Embryonic facial prominence (tissue), 1 donor: ENCODE data around the gene OR2V2.
"Not testable (repeated sequence)": the region's sequence is repeated elsewhere in the genome, so short reads cannot be mapped to it uniquely, and the experiment has no call there.

Experiments
- DNase-seq: peaks from one replicate; pipeline ENCODE4 v3.0.0-alpha.2; 2016; ENCODE audit errors: extremely low spot score

The OR2V2 gene

GRCh38 chr5:181169459-181170236 lies 22.3 kb downstream of the OR2V2 start:
- not testable (repeated sequence) for DNase-seq

- no peak for DNase-seq
Observed at GRCh38 chr5:181170237-181170825, 22.9 kb downstream of the OR2V2 start.

- no peak for DNase-seq
Observed at GRCh38 chr5:181170996-181171395, 23.6 kb downstream of the OR2V2 start.

GRCh38 chr5:181171782-181172181 lies 24.4 kb downstream of the OR2V2 start:
- no peak for DNase-seq

- DNase-seq, result no peak
Observed at GRCh38 chr5:181173027-181173419, 25.6 kb downstream of the OR2V2 start.

- no peak for DNase-seq
Observed at GRCh38 chr5:181173420-181174342, 26.3 kb downstream of the OR2V2 start.

- DNase-seq, result no peak
Observed at GRCh38 chr5:181176254-181176952, 29.0 kb downstream of the OR2V2 start.

GRCh38 chr5:181177559-181177958 lies 30.2 kb downstream of the OR2V2 start:
- not testable (repeated sequence) for DNase-seq

GRCh38 chr5:181181650-181182565 lies 34.5 kb downstream of the OR2V2 start:
- no peak for DNase-seq

GRCh38 chr5:181182651-181183050 lies 35.3 kb downstream of the OR2V2 start:
- DNase-seq, result no peak

GRCh38 chr5:181184845-181185216 lies 37.4 kb downstream of the OR2V2 start:
- DNase-seq, result no peak

GRCh38 chr5:181185560-181185959 lies 38.2 kb downstream of the OR2V2 start:
- DNase-seq, result no peak

GRCh38 chr5:181186022-181186421 lies 38.6 kb downstream of the OR2V2 start:
- DNase-seq, result no peak

GRCh38 chr5:181186986-181187499 lies 39.7 kb downstream of the OR2V2 start:
- DNase-seq, result no peak

- no peak for DNase-seq
Observed at GRCh38 chr5:181187500-181188213, 40.3 kb downstream of the OR2V2 start.

GRCh38 chr5:181188700-181189362 lies 41.4 kb downstream of the OR2V2 start:
- DNase-seq, result no peak

GRCh38 chr5:181189363-181189961 lies 42.1 kb downstream of the OR2V2 start:
- DNase-seq, result no peak

- no peak for DNase-seq
Observed at GRCh38 chr5:181189962-181190710, 42.8 kb downstream of the OR2V2 start.
